ENCODE results near the gene LMCD1.
A peak's percentile ranks its signal among the peaks of the same experiment; 100 is the strongest.

LMCD1 gene

DNA sequence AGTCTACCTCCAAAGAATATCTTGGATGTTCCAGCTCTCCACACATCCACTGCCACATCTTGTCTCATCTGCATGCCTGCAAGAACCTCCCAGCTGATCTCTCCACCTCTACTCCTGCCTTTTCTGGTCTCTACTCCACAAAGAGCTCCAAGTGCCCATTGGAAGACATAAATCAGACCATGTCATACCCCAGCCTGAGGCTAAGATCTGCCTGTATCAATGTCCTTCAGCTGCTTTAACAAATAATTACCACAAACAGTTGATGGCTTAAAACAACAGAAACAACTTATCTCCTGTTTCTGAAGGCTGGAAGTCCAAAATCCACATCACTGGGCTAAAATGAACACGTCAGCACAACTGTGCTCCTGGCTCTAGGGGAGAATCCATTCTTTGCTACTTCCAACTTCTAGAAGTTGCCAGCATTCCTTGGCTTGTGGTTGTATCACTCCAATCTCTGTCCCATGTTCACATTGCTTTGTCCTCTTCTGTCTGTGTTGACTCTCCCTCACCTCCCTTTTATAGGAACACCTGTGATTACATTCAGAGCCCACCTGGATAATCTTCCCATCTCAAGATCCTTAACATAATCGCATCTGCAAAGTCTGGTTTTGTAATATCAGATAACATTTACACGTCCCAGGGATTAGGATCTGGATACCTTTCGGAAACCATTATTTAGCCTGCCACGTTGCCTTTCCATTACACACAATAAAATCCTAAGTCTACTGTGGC is 17.0 kb upstream of the LMCD1 start:
- DNase-seq (ENCODE audit: low spot score) = no peak

DNA sequence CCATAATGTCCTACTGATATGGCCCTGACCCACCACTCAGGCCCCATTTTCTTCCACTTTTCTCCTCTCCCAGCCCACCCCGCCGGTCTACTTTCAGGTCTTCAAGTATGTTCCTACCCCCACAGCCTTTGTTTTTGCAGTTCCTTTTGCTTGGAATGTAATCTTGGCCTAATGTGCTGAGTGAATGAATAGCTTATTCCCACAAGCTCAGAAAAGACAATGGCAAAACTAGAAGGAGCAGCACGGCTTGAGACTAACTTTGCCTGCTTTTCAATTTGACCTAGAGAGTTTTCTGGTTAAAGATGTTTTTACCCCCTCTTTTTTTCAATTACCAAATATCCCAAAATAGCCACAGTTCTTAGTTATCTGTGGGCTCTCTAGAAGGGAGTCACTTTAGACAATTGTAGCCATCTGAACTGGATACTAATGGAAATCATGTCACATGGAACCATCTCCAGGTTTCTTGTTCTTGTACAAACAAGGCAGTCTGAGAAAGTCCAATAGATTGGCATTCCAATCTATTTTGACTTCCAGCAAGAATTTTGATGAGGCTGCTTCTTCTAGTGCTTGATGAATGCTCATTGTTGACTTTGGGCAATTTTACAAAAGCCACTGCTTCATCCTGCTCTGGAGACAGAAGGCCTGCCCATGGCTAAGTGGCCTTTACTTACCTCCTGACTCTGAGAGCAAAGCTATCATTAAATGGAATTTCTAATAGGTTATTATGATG is 16.3 kb upstream of the LMCD1 start:
- no peak for DNase-seq (ENCODE audit: low spot score)

DNA sequence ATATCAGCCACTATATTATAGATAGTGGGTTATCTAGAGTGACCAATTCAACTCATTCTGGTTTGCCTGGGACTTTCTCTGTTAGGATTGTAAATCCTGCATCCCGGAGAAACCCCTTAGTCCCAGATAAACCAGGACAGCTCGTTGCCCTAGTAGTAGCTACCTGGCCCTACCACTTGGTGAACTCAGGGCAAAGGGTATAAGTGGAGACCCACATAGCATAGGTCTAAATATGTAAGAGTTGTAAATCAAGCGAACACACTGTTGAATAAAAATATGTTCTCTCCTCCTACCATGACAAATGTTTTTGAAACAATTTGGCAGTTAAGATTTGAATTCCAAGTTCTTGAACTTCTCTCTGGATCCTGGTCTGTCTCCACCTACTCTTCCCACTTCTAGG is 15.7 kb upstream of the LMCD1 start:
- DNase-seq (ENCODE audit: low spot score) = no peak

GRCh38 chr3:8486434-8486833 is 15.2 kb upstream of the LMCD1 start:
- no peak for DNase-seq (ENCODE audit: low spot score)

DNA sequence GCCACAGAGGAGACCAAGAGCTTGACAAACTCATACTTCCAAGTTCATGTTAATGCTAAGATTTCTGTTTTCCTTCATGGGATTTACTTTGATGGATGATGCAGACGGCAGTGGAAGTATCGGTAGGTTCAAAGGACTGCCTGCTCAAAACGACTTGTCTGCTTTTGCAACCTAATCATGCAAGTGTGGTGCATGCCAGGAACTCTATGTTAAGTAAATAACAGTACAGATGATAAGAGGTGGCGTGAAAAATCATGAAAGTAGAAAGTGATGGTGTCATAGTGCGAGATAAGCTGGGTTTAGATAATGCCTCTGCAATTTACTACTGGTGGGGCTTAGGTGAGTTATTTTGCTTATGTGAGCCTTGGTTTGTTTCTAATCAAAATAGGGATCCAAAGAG is 14.7 kb upstream of the LMCD1 start:
- peak; percentile 60 for DNase-seq (ENCODE audit: low spot score)

- no peak for DNase-seq (ENCODE audit: low spot score)
Measured at GRCh38 chr3:8488411-8488810, 13.2 kb upstream of the LMCD1 start.

- no peak for DNase-seq (ENCODE audit: low spot score)
Measured at GRCh38 chr3:8488877-8489276, 12.7 kb upstream of the LMCD1 start.

DNA sequence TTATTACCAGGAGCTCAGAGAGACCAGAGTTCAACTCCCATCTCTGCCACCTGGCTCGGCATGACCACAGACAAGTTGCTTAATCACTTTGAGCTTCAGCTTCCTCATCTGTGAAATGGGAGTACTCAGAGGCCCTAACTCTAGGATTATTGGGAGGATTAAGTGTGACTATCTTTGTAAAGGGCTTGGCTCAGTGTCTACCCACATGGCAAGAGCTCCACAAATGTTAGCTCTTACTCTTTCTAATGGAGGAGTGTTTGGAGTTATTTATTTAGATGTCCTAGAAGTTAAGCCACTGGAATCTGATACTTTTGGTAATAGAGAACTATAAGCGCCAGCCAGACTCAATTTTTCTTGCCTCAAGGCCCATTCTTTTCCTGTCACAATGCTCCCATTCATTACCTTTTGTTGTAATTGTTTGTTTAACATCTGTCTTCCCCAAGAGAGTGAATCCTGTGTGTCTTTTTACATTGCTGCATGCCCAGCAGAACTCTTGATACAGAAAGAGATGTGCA is 12.3 kb upstream of the LMCD1 start:
- DNase-seq (ENCODE audit: low spot score) = no peak

- no peak for DNase-seq (ENCODE audit: low spot score)
Measured at GRCh38 chr3:8490079-8490552, 11.5 kb upstream of the LMCD1 start.

- no peak for DNase-seq (ENCODE audit: low spot score)
Measured at GRCh38 chr3:8491271-8492144, 10.1 kb upstream of the LMCD1 start.

DNA sequence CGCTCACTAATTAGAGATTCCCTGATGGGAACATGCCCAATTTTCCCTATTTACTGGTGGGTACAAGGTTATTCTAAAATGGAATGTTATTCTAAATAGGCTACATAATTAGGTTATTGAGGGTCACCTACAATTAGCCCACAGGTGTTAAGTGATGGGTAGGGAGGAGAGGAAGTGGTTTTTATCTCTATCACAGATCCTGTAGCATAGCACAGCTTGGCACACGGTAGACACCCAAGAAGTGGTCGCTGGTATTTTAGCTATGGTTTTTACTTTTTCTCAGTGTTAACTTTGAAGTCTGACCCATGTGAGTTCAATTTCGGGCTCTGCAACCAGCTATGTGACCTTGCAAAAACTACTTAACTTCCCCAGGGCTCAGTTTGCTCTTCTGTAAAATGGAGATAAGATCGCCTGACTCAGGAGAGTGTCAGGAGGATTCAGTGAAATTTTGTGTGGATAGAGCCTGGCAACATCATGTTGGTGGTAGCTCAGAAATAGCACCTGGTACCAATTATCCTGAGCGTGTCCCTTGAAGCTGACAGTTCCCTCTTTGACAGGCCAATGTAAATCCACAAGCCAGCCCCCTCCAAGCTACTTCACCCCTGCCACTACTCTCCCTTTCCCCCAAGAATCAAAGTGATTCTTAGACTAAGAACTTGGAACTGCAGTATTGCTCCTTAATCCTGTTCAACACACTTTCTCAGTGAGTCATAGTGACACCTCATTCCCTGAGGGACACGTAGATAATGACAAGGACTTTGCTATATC is 8.7 kb upstream of the LMCD1 start:
- no peak for DNase-seq (ENCODE audit: low spot score)

DNA sequence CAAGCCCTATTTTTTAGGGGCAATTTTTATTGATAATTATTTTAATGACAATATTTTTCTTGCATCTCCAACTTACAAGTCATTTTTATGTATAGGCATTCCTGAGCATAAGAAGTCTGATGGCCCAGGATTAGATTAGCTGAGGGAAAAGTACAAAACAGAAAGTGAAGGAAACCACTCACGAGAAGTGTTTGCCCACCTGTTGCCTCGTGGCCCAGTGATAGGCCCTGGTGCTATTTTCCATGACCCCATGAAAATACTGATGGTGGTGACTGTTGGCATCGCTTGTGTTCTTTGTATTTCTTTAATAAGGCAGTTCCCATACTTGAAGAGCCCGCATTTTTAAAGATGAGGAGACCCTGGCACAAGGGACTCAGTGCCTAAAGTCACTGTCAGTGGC is 7.9 kb upstream of the LMCD1 start:
- no peak for DNase-seq (ENCODE audit: low spot score)

- no peak for DNase-seq (ENCODE audit: low spot score)
Measured at GRCh38 chr3:8494327-8494726, 7.3 kb upstream of the LMCD1 start.

- DNase-seq (ENCODE audit: low spot score) = no peak
Measured at GRCh38 chr3:8497582-8497981, 4.0 kb upstream of the LMCD1 start.

- DNase-seq (ENCODE audit: low spot score) = no peak
Measured at GRCh38 chr3:8499181-8499611, 2.4 kb upstream of the LMCD1 start.

GRCh38 chr3:8500319-8500988 is 1.2 kb upstream of the LMCD1 start:
- DNase-seq (ENCODE audit: low spot score) = no peak

DNA sequence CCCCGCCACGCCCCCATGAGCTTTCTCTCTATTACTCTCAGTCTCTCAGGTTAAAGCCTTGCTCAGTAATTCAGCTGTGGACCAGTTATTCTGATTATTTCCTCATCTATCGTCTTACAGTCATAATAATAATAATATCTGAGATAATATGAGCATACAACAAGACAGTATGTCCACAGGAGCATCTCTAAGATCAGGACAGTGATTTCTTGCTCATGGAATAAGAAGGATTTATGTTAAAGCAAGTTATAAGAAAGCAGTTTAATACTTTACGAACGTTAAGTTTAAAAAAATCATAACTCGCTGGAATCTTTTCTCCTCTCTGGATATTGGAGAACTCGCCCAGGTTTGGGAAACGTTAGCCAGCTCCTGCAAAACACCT is 643 bp upstream of the LMCD1 start:
- DNase-seq (ENCODE audit: low spot score) = no peak

GRCh38 chr3:8503461-8503860 is 1.8 kb downstream of the LMCD1 start:
- no peak for DNase-seq (ENCODE audit: low spot score)

DNA sequence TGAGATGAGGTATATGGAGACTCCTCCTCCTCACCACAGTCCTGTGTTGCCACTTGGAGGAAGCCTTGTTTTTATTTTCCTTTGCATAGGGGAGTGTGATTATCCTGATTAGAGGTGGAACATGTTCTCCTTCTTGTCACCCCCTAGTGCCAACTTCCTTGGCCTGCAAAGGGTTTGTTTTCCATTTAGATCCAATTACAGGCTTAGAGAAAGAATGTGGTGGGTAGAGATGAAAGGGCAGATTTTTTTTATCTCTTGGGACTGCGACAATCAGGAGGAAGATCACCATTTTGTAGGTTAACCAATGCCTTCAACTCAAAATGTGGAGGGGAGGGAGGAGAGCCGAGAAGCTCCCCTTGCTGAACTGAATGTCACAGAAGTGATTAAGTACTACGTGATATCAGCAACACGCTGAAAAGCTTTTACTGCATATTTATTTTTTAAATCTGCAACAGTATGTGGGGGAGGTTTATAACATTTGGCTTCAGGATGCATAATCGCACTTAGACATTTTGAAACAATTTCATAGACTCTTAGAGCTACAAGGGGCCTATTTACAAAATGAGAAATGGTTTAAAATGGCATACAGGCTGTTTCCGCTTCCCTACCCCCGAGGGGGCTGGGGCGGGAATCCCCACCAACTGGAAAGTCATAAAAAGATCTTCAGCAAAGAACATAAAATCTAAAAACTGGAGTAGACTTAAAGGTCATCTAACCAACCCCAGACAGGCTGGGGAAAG is 2.4 kb downstream of the LMCD1 start:
- DNase-seq (ENCODE audit: low spot score) = no peak

DNA sequence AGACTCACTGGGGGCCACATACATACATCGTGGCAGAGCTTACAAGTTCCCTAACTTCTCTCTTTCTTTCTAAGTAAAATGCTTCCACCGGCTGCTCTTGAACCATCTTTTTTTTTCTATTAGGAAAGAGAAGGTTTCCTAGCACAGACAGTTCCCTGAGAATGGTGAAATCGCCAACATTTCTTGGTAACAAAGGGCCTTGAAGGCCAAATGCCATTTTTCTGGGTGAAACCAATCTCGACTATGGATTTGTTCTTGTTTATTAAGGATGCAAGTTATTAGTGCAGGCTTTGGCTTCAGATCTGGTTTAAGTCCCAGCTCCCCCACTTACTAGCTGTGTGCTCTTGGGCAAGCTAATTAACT is 3.0 kb downstream of the LMCD1 start:
- no peak for DNase-seq (ENCODE audit: low spot score)

DNA sequence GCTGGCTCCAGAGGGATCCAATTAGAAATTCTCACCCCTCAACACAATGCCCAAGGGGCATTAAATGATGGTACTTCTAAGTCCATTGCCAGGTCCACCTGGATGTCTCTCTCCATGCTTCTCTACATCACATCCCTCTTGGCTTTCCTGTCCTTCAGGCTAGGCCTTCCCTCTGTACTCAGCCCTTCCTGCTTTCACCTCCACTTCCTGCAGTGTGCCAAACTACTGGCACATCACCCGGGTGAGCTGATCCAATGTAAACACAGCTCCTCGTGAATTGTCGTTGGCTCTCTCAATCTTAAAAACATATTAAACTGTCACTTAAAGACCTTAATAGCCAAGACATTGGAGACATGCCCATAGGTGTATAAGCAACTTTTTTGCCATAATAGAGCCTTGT is 4.0 kb downstream of the LMCD1 start:
- DNase-seq (ENCODE audit: low spot score) = no peak

All from HuH-7.5 (cell line).